NOMO-1 treated with DMSO at 0.1 percent for 48 hours (cell line): ENCODE results near the gene PPP3R1.

ENCODE experiments used
- DNase-seq: peaks from one replicate; lab custom pipeline; 2025; ENCODE audit not compliant: unreplicated experiment; lab: John Stamatoyannopoulos, UW

PPP3R1 gene

GRCh38 chr2:68235090-68235489, 17.2 kb downstream of the PPP3R1 start:
- DNase-seq = no peak

DNA sequence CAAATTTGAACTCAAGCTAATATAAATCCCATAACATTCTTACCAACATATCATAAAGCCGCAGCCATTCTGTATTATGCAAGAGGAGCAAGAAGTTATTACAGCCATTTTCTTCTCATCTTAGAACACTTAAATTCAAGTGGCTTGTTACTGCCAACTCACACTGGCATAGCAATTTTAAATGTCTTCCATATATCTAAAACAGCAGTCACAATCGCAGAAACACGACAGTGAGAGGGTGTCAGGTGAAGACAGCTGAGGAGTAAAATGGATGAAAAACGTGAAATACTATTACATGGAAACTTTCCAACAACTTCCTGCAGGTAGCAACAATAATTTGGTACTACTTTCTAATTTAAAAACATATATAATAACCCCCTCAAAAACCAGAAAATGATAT, 17.9 kb downstream of the PPP3R1 start:
- no peak for DNase-seq

- peak; percentile 20 for DNase-seq
These were observed 21.3 kb downstream of the PPP3R1 start for GRCh38 chr2:68231061-68231372.

DNA sequence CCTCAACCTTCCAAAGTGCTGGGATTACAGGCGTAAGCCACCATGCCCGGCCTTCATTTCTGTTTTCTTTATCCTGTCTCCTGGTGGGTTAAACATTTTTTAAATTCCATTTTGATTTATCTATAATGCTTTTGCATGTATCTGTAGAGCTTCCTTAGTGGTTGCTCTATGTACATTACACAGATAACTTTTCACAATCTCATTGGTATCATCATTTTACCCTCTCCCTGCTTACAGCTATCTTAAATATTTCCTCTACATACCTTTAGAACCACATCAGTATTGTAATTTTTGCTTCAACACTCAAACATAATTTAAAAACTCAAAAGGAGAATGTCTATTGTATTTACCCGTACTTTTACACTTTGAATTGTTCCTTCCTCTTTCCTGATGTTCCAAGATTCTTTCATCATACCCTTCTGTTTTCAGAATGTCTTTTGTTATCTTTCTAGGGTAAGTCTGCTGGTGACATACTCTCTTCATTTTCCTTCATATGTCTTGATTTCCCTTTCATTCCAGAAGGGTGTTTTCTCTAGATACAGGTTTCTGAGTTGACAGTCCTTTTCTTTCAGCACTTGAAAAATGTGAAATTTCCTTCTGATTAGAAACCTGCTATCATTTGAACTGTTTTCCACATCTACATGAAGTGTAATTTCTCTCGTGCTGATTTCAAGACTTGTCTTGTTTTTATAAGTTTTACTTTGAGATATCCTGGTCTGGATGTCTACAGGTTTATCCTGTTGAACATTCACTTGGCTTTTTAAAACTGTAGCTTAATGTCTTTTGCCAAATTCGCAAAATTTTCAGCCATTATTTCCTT, 21.9 kb downstream of the PPP3R1 start:
- DNase-seq = no peak

DNA sequence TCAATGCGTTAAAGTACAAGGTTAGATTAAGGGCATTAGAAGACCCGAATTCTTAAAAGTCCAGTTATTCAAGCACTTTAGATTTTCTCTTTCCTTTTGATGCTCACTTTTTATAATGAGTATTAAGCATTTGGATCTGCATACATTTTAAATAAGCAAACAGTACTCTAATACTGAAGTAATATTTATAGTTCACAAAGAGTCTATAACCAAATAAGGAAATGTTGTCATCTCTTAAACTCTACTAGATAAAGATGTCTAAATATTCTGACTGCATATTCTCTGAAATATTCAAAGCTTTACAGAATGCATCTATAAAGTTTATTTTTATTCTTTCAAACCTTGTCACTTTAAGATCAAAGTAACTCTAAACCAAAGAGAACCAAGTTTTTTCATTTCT, 25.5 kb downstream of the PPP3R1 start:
- DNase-seq = no peak

GRCh38 chr2:68225119-68225632, 27.2 kb downstream of the PPP3R1 start:
- peak; percentile 39 for DNase-seq

GRCh38 chr2:68223419-68223818, 28.9 kb downstream of the PPP3R1 start:
- no peak for DNase-seq

GRCh38 chr2:68222287-68222686, 30.0 kb downstream of the PPP3R1 start:
- DNase-seq = no peak

- no peak for DNase-seq
These were observed 33.9 kb downstream of the PPP3R1 start for GRCh38 chr2:68218343-68218901.

DNA sequence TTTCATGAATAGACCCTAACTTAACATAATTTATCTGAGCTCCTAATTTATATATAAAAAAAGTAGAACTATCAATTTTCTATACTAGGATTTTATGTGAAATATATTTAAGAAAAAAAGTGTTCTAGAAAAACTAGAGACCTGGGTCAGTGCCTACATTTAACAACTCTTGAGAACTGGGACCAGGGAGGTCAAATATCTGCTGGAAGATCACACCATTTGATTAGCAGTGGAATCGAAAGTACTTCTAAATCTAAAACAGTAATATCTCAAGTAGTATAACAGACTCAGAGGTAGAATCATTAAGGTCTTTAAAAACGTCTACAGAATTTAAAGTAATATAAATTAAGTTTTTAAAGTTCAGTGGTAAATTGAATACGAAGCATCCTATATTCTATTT, 34.6 kb downstream of the PPP3R1 start:
- no peak for DNase-seq

DNA sequence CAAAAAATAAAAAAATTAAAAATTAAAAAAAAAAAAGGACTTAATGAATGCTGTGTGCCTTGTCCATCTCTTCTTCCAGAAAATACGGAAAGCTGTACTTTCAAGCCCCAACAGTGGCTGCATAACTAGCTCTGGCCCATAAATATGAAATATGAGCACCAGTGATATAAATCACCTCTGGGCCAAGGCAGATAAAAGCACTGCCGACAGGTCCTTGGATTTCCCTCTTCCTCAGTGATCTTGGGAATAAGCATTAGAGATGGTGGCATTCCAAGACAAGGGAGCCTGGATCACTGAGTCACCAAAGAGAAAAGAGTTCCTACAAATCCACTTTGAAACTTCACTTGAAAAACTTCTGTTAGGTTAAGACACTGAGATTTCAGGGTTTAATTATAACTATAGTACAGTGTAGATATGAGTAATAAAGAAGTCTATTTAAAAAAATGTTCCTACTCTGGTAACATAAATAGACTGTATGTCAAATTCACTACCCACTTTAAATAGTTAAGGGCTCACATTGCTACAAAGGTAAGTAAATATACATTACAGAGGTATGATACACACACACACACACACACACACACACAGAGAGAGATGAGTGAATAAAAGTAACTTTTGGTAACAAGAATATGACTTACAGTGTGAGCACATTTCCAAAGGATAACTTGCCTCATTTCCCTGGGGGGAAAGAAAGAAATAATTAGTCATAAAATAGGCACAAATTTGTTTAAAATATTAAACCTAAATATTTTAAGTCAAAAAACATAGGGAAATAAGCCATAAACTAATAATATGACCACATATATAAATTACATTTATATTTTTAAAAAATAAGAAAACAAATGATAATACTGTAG, 35.6 kb downstream of the PPP3R1 start:
- DNase-seq = no peak

DNA sequence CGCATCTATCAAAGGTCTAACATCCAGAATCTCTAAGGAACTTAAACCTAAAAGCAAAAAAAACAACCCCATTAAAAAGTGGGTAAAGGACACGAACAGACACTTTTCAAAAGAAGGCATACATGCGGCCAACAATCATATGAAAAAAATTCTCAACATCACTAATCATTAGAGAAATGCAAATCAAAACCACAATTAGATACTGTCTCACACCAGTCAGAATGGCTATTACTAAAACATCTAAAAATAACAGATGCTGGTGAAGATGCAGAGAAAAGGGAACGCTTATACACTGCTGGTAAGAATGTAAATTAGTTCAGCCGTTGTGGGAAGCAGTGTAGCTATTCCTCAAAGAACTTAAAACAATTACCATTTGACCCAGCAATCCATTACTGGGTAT, 38.0 kb downstream of the PPP3R1 start:
- no peak for DNase-seq

DNA sequence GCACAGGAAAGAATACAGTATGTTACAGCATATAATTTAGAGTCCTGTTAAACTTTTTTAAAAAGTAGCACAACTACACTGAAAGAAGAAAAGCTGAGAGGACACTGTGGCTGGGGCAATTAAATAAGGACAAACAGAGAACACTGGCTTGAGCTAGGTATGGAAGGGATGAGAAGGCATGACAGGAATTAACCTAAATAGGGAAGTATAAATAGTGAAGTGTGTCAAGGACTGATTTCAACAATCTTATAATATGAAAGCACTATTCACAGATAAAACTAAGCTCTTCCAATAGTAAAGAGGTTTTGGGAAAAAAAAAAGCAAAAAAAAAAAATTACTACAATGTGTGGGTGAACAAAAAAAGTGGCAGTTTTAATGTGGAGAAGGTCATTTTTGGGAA, 45.5 kb downstream of the PPP3R1 start:
- peak; percentile 57 for DNase-seq

DNA sequence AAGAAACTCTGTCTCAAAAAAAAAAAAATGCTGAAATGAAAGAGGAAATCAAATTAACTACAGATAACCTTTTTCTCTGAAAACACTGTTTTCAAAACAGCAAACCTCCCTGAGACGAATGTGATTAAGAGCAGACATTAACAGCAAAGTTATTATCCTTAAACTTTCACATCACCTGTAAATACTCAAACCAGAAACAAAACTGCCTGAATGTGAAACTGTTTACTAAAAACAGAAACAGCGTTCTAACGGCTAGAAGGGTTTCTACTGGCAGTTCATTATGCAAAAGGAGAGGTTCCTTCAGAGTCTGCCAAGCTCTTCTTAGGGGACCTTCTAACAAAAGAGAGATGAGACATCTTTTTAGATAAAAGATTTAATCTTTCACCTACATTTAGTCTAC, 48.7 kb downstream of the PPP3R1 start:
- peak; percentile 16 for DNase-seq

DNA sequence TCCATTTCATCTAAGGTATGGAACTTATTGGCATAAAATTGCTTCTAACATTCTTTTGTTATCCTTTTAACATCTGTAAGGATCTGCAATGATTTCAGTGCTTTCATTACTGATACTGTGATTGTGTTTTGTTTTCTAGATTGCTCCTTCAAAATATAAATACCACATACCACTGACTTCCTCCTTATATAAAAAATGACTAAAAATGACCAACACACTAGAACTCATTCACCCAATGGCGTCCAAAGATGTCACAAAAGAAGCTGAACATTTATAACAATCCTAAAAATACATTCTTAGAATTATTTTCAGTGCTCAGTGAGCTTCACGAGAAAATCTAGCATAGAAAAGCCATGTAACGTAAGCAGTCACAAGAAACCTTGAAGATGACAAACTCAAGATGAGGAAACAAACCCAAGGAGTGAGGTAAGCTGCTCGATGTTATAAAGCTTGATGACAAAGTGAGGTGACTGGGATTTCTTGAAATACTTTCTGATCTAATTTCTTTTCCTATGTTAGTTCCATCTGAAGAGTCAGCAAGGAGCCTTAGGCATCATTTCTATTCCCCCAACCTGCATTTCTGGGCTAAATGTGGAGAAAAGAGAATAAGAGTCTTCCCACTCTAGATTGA, 52.1 kb downstream of the PPP3R1 start:
- peak; percentile 22 for DNase-seq

DNA sequence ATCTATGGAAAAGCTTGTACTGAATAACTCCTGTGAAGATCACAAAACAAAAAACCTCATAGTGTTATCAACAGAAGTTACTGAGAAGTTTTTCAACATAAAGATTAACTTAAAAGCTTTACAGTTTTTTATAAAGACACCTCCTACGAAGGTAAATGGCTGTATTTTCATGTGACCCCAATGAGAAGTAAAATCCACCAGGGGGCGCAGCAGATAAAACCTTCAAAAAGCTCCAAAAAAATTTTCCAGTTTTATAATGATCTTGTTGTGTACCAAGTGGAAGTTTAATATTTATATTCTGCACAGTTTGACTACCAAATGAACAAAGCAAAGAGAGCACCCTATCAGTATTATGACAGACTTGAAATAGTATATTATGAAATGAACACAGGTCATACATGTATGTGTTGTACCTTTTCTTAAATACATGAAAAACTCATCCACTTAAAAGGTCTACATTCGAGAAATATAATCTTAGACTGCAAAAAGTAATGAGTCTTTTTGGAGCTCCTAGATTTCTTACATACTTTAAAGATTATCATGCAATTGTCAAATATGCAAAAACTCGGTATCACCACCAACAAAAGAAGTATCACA, 56.1 kb downstream of the PPP3R1 start:
- DNase-seq = peak; percentile 45

DNA sequence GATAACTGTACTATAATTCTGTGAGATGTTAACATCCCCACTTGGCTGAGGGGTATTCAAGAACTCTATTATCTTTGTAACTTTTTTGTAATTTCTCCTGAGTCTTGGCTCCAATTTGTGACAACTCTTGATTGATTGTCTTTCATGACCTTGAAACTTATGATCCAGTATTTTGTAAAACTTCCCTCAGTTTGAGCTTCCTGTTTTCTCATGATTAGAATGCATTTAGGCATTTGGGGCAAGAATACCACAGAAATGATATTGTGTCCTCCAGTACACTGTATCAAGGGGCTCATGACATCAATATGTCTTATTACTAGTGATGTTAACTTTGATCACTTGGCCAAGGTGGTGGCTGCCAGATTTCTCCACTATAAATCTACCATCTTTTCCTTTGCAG, 57.2 kb downstream of the PPP3R1 start:
- DNase-seq = peak; percentile 8

- DNase-seq = no peak
These were observed 58.5 kb downstream of the PPP3R1 start for GRCh38 chr2:68193787-68194372.

DNA sequence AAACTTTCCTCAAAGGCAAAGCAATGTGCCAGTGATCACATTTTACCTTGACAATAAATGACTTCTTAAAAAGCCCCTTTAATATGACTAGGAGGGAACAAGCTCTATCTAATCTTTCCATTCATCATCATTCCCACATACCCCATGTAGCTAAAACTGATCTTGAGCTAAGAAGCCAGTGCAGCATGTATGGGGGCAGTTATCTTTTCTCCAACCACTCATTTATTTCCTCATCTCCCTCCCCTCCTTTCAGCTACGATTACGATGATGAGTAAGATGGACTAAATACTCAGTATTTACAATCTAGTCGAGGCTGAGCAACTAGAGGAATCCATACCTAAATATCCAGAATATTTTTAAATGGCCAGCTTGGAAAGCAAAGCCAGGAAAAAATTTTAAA, 59.2 kb downstream of the PPP3R1 start:
- DNase-seq = no peak

DNA sequence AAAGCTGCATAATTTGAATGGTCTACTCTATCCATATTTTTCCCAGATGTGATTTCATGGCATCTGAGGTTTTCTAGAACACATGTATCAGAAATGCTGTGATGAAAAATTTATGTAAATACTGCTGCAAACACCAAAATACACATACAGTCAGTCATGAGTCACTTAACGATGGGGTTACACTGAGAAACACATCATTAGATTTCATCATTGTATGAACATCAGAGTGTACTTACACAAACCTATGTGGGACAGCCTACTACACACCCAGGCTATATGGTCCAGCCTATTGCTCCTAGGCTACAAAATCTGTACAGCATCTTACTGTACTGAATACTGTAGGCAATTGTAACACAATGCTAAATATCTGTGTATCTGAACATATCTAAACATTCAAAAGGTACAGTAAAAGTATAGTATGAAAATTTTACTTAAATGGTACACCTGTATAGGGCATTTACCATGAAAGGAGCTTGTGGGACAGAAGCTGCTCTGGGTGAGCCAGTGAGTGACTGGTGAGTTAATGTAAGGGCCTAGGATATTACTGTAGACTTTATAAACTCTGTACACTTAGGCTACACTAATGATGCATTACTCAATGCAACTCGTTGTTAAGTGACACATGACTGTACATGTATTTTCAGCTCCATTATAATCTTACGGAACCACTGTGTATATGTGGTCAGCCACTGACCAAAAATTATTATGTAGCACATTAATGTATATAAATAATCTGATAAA, 61.2 kb downstream of the PPP3R1 start:
- peak; percentile 23 for DNase-seq
